GM23338 (cell line): ENCODE measurements around the gene SNN.

Experiments
- CREB1 ChIP-seq: fragments of 250-450 bp; sonication (Bioruptor Pico); IDR thresholded peaks from 2 replicates; pipeline ENCODE4 v1.5.0; 2020; ENCODE audit warnings: low read depth, mild to moderate bottlenecking, moderate library complexity
- EZH2 ChIP-seq: fragments of 200-600 bp; sonication (generic); IDR thresholded peaks from one replicate; pipeline ENCODE4 v1.8.0; 2017; ENCODE audit warnings: antibody characterized with exemption, mild to moderate bottlenecking, low read depth; ENCODE audit not compliant: unreplicated experiment
- EZH2phosphoT487 ChIP-seq: fragments of 200-600 bp; sonication (generic); IDR thresholded peaks from one replicate; pipeline ENCODE4 v1.8.1; 2018; ENCODE audit warnings: antibody characterized with exemption; ENCODE audit not compliant: unreplicated experiment
- JUNB ChIP-seq: IDR thresholded peaks from one replicate; pipeline ENCODE4 v1.6.1; 2016; ENCODE audit warnings: antibody characterized with exemption; ENCODE audit not compliant: unreplicated experiment
- POLR2AphosphoS5 ChIP-seq: IDR thresholded peaks from 2 replicates; pipeline ENCODE4 v1.6.1; 2016; ENCODE audit warnings: antibody characterized with exemption, low read depth
- ZNF114 ChIP-seq: fragments of 250-450 bp; sonication (Bioruptor Pico); IDR thresholded peaks from 2 replicates; pipeline ENCODE4 v1.5.0; 2020; ENCODE audit warnings: mild to moderate bottlenecking, moderate library complexity
- TF ChIP-seq, protein P1 (sequence below), 2 experiments: fragments of 200-600 bp in 1 of 2; sonication (generic) in 1 of 2; conservative IDR thresholded peaks; 2 replicates each; pipeline versions ENCODE4 v1.5.1 to v1.6.1; 2016 to 2017; ENCODE audit warnings: antibody characterized with exemption in 2 of 2, low read depth in 2 of 2, mild to moderate bottlenecking in 2 of 2, moderate library complexity in 1 of 2
- TF ChIP-seq, protein P2 (sequence below): IDR thresholded peaks from one replicate; pipeline ENCODE4 v1.6.1; 2018; ENCODE audit warnings: antibody characterized with exemption; ENCODE audit not compliant: unreplicated experiment
- TF ChIP-seq, protein P3 (sequence below): IDR thresholded peaks from 2 replicates; pipeline ENCODE4 v1.6.1; 2016; ENCODE audit warnings: antibody characterized with exemption
- TF ChIP-seq, protein P4 (sequence below): fragments of 250-450 bp; sonication (Bioruptor Pico); IDR thresholded peaks from 2 replicates; pipeline ENCODE4 v1.5.0; 2020; ENCODE audit warnings: mild to moderate bottlenecking, moderate library complexity

DNA sequence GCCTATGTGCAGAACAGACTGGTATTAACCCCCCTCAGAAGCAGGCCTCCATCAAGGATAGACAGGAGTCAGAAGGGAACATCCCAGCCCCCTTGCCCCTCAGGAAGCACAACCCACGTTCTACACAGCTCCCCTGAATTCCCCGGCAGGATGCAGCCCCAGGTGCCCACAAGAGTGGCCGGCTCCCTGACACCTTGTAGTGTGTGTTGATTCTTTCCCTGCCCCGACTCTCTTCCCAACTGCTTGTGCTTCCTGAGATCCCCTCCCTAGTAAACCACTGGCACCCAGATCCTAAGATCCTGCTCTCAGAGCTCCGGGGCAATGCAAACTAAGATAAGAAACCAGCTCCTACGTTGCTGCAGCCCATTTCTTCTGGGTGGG lies 46.7 kb upstream of the SNN start:
- TF ChIP-seq, protein P1, sequence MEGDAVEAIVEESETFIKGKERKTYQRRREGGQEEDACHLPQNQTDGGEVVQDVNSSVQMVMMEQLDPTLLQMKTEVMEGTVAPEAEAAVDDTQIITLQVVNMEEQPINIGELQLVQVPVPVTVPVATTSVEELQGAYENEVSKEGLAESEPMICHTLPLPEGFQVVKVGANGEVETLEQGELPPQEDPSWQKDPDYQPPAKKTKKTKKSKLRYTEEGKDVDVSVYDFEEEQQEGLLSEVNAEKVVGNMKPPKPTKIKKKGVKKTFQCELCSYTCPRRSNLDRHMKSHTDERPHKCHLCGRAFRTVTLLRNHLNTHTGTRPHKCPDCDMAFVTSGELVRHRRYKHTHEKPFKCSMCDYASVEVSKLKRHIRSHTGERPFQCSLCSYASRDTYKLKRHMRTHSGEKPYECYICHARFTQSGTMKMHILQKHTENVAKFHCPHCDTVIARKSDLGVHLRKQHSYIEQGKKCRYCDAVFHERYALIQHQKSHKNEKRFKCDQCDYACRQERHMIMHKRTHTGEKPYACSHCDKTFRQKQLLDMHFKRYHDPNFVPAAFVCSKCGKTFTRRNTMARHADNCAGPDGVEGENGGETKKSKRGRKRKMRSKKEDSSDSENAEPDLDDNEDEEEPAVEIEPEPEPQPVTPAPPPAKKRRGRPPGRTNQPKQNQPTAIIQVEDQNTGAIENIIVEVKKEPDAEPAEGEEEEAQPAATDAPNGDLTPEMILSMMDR (conservative IDR thresholded peaks at IDR 0.05; ENCODE audit: low read depth in 2 of 2), result no peak
- TF ChIP-seq EZH2phosphoT487, result no peak
- TF ChIP-seq, protein P2, sequence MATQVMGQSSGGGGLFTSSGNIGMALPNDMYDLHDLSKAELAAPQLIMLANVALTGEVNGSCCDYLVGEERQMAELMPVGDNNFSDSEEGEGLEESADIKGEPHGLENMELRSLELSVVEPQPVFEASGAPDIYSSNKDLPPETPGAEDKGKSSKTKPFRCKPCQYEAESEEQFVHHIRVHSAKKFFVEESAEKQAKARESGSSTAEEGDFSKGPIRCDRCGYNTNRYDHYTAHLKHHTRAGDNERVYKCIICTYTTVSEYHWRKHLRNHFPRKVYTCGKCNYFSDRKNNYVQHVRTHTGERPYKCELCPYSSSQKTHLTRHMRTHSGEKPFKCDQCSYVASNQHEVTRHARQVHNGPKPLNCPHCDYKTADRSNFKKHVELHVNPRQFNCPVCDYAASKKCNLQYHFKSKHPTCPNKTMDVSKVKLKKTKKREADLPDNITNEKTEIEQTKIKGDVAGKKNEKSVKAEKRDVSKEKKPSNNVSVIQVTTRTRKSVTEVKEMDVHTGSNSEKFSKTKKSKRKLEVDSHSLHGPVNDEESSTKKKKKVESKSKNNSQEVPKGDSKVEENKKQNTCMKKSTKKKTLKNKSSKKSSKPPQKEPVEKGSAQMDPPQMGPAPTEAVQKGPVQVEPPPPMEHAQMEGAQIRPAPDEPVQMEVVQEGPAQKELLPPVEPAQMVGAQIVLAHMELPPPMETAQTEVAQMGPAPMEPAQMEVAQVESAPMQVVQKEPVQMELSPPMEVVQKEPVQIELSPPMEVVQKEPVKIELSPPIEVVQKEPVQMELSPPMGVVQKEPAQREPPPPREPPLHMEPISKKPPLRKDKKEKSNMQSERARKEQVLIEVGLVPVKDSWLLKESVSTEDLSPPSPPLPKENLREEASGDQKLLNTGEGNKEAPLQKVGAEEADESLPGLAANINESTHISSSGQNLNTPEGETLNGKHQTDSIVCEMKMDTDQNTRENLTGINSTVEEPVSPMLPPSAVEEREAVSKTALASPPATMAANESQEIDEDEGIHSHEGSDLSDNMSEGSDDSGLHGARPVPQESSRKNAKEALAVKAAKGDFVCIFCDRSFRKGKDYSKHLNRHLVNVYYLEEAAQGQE, result no peak
- TF ChIP-seq POLR2AphosphoS5, result no peak
- TF ChIP-seq EZH2, result no peak
- TF ChIP-seq ZNF114 (CRISPR knock-in tag), result no peak
- no peak for TF ChIP-seq JUNB
- TF ChIP-seq, protein P3, sequence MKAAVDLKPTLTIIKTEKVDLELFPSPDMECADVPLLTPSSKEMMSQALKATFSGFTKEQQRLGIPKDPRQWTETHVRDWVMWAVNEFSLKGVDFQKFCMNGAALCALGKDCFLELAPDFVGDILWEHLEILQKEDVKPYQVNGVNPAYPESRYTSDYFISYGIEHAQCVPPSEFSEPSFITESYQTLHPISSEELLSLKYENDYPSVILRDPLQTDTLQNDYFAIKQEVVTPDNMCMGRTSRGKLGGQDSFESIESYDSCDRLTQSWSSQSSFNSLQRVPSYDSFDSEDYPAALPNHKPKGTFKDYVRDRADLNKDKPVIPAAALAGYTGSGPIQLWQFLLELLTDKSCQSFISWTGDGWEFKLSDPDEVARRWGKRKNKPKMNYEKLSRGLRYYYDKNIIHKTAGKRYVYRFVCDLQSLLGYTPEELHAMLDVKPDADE, result no peak
- no peak for TF ChIP-seq CREB1 (CRISPR knock-in tag)
- TF ChIP-seq, protein P4, sequence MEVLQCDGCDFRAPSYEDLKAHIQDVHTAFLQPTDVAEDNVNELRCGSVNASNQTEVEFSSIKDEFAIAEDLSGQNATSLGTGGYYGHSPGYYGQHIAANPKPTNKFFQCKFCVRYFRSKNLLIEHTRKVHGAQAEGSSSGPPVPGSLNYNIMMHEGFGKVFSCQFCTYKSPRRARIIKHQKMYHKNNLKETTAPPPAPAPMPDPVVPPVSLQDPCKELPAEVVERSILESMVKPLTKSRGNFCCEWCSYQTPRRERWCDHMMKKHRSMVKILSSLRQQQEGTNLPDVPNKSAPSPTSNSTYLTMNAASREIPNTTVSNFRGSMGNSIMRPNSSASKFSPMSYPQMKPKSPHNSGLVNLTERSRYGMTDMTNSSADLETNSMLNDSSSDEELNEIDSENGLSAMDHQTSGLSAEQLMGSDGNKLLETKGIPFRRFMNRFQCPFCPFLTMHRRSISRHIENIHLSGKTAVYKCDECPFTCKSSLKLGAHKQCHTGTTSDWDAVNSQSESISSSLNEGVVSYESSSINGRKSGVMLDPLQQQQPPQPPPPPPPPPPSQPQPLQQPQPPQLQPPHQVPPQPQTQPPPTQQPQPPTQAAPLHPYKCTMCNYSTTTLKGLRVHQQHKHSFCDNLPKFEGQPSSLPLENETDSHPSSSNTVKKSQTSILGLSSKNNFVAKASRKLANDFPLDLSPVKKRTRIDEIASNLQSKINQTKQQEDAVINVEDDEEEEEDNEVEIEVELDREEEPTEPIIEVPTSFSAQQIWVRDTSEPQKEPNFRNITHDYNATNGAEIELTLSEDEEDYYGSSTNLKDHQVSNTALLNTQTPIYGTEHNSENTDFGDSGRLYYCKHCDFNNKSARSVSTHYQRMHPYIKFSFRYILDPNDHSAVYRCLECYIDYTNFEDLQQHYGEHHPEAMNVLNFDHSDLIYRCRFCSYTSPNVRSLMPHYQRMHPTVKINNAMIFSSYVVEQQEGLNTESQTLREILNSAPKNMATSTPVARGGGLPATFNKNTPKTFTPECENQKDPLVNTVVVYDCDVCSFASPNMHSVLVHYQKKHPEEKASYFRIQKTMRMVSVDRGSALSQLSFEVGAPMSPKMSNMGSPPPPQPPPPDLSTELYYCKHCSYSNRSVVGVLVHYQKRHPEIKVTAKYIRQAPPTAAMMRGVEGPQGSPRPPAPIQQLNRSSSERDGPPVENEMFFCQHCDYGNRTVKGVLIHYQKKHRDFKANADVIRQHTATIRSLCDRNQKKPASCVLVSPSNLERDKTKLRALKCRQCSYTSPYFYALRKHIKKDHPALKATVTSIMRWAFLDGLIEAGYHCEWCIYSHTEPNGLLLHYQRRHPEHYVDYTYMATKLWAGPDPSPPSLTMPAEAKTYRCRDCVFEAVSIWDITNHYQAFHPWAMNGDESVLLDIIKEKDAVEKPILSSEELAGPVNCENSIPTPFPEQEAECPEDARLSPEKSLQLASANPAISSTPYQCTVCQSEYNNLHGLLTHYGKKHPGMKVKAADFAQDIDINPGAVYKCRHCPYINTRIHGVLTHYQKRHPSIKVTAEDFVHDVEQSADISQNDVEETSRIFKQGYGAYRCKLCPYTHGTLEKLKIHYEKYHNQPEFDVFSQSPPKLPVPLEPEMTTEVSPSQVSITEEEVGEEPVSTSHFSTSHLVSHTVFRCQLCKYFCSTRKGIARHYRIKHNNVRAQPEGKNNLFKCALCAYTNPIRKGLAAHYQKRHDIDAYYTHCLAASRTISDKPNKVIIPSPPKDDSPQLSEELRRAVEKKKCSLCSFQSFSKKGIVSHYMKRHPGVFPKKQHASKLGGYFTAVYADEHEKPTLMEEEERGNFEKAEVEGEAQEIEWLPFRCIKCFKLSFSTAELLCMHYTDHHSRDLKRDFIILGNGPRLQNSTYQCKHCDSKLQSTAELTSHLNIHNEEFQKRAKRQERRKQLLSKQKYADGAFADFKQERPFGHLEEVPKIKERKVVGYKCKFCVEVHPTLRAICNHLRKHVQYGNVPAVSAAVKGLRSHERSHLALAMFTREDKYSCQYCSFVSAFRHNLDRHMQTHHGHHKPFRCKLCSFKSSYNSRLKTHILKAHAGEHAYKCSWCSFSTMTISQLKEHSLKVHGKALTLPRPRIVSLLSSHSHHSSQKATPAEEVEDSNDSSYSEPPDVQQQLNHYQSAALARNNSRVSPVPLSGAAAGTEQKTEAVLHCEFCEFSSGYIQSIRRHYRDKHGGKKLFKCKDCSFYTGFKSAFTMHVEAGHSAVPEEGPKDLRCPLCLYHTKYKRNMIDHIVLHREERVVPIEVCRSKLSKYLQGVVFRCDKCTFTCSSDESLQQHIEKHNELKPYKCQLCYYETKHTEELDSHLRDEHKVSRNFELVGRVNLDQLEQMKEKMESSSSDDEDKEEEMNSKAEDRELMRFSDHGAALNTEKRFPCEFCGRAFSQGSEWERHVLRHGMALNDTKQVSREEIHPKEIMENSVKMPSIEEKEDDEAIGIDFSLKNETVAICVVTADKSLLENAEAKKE, result no peak
